Superior temporal gyrus (tissue), 1 donor: ENCODE data around the gene PRSS36.
"Not testable (repeated sequence)": the region's sequence is repeated elsewhere in the genome, so short reads cannot be mapped to it uniquely, and the experiment has no call there.

Experiments used
- DNase-seq: peaks from one replicate; pipeline ENCODE4 v3.0.0-alpha.2; 2016; ENCODE audit errors: extremely low spot score

Gene PRSS36

DNA sequence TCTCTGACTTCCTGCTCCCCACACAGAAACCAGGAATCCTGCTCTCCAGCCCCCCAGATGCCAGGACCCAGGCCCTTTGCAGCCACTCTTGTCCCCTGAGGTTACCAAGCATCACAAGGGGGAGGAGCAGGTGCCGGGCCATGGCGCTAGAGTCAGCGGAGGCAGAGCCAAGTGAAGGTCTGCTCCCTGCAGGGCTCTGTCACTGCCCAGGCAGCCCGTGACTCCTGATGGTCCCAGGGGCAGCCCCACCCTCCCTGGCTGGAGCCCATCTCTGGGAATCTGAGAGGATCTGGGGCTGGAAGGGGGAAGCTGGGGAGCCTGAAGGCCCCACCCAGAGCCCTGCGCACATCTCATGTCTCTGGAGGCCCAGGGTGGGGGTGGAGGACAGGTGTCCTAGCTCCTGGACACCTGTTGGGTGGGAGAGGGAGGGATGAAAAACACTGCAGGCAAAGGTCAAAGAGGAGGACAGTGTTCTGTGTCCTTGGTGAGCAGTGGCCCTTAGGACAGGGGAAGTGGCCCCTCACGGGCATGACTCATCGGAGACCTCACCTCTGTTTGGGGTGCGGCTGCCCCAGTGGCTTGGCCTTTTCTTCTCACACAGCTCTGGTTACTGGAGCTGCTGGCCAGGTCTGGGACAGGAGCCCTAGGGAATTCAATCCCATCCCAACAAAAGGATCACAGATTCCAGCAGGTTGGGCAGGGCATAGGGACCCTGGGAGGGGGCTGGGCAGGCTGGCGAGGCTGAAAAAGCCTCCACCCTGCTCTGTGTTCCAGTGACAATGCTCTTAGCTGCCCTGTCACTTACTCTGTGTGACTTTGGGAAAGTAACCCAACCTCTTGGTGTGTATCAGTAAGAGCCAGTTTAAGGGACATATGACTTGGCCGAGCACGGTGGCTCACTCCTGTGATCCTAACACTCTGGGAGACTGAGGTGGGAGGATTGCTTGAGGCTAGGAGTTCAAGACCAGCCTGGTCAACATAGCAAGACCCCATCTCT is at the start of gene PRSS36:
Gene PRSS36 (minus strand): TSS at position 173 of the 997 bp plus-strand sequence. CDS start 31 bp downstream, at position 142.
- no peak for DNase-seq

- DNase-seq, result no peak
Observed at GRCh38 chr16:31199430-31200041, 49.7 kb upstream of the PRSS36 start.

DNA sequence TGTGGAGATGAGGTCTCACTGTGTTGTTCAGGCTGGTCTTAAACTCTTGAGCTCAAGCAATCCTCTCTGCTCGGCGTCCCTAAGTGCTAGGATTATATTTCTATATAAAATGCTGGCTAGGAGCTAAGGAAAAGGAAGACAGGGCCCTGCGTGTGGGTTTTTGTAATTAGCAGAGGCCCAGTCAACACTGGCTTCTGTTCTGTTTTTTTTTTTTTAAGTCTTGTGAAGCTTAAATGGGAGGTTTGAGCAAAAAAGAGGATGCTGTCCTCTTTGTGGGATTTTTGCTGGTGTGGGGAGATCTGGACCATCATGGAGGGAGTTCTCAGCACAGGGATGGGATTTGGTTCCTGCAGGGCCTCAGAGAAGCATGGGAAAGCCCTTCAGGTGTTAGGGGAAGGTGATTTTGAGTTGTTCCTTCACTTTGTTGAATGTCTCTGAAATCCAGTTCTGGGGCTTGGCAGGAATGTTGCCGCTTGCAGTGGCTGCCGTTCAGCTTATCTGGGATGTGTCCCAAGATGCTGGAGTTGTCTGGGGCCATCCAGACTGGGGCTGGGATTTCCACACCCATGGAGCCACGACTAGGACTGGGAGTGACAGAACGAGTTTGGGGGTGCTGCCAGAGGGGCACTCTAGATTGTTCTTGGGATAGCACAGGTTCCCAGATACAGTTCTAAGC is 48.5 kb upstream of the PRSS36 start:
- no peak for DNase-seq

GRCh38 chr16:31196324-31197088 is 46.6 kb upstream of the PRSS36 start:
- no peak for DNase-seq

GRCh38 chr16:31195861-31196260 is 46.0 kb upstream of the PRSS36 start:
- not testable (repeated sequence) for DNase-seq

GRCh38 chr16:31194898-31195297 is 45.0 kb upstream of the PRSS36 start:
- no peak for DNase-seq

DNA sequence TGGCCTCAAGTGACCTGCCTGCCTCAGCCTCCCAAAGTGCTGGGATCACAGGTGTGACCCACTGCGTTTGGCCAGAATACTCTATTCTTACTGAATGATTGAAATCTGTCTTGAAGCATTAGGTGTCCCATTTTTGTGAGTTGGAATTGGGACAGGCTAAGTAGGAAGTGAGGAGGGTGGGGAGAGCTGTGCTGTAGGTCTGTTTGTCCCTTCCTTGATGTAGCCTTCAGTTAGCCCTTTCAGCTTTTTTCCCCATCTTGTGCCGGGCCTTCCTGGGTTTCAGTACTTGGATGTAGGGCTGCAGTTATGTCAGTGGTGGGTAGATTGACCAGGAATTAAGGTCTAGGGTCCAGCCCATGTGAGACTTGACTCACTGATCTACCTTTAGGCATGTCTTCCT is 44.0 kb upstream of the PRSS36 start:
- DNase-seq, result no peak

GRCh38 chr16:31192856-31193642 is 43.2 kb upstream of the PRSS36 start:
- no peak for DNase-seq

- DNase-seq, result no peak
Observed at GRCh38 chr16:31191697-31192428, 42.0 kb upstream of the PRSS36 start.

DNA sequence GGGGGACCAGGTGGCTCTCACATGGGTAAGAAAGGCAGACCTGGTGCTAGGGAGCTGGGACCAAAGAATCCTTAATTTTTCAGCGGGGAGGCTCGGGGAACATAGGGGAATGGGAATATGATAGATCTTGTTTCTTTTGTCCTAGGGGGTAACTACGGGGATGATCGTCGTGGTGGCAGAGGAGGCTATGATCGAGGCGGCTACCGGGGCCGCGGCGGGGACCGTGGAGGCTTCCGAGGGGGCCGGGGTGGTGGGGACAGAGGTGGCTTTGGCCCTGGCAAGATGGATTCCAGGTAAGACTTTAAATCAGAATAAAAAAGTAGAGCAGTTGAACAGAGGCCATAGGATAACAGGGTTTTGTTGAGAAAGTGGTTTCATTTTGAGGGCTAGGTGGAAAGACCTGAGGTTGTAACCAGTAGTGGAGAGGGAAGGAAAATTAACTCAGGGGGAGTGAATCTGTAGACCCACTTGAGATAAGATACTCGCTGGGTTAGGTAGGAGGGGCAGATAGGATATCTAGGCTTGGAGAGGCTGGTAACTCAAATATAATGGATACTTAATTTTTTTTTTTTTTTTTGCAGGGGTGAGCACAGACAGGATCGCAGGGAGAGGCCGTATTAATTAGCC is 41.1 kb upstream of the PRSS36 start:
- no peak for DNase-seq

GRCh38 chr16:31190061-31190460 is 40.2 kb upstream of the PRSS36 start:
- no peak for DNase-seq

- DNase-seq, result no peak
Observed at GRCh38 chr16:31189412-31189778, 39.5 kb upstream of the PRSS36 start.

DNA sequence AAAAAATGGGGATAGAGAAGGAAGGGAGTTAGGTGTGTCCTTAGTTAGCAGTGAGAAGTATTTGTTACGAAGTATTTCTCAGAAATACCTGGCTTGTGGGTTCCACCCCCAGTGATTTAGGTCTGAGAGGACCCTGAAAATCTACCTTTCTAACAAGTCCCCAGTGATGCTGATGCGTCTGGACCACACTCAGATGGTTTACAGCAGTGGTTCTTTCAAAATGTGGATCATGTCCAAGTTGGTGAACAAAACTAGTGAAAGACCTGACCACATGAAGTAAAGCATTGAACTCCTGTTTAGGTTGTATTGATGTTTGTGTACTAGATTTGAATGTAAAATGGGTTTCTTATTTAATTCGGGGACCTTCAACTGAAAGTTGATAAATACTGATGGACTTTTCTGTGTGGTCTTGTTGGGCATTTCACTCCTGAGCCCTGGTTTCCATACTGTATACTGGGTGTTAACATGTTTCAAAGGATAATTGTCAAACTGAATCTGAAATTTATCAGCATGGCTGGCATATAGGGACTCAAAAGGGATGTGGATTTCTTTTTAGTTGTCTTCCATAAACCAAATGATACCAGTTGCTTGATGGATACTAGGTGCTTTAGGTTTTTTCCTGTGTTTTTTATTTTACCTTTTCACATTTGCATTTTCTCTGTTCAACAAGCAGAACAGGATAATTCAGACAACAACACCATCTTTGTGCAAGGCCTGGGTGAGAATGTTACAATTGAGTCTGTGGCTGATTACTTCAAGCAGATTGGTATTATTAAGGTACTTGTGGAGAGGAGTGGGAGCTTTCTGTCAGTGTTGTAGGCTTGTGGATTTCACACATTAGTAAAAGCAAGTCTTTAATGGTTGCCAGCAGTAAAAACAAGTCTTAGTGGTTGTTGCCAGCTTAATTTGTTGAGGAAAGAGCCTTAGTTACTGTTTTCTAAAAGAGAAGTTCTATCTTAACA is 38.9 kb upstream of the PRSS36 start:
- no peak for DNase-seq

GRCh38 chr16:31187808-31188189 is 37.9 kb upstream of the PRSS36 start:
- DNase-seq, result no peak

DNA sequence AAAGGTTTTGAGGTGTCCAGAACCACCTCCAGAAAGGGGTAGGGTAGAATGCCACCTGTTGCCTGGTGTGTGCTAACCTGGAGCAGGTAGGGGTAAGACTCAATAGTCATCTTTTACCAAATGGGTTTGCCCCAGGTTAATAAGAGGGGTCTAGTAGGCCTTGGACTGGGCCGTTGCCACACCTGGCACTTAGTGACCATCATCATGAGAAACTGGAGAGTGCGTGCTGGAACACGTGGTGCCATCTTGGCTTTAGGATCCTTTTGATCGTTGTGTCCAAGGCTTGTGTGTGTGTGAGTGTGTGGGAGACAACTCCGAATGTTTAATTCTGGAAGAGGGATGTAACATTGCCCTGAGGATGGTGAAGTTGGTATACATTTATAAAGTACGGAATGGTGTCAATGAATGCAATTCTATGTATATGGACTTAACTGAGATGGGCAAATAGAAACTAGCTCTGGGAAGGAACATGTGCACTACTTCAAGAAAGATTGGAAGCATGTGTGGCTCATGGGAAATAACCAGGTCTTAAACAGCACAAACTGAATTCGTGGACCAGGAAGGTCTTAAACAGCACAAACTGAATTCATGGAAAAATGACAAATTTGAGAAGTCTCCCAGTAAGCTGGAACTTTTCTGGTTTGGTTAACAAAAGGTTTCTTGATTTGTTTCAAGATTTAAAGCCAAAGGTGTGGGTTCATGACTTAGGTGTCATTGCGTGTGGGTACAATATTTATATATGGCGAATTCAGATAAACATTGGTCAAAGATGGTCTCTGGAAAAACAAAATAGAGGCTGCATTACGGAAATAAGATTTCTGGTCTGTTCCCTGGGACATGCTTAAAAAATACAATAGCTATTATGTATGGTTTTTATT is 37.3 kb upstream of the PRSS36 start:
- no peak for DNase-seq

DNA sequence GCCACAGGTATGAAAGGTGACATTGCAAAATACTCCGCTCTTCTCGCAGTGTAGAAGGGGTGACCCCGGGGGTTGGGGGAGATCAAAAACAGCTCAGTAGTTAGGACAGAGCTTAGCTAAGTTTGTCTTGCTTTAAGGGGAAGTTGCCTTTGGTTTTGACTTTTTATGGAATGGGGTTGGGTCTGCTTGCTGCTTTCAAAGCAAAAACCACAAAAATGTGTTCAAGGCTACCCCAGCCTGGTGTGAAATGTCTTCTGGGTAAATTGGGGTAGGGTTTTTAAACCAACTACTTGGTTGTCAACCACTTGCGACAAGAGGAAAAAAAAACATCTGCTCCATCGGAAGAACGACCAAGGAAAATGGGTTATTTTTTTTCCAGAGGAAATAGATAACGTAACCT is 36.3 kb upstream of the PRSS36 start:
- DNase-seq, result no peak

- DNase-seq, result no peak
Observed at GRCh38 chr16:31185339-31185738, 35.5 kb upstream of the PRSS36 start.

GRCh38 chr16:31184888-31185287 is 35.0 kb upstream of the PRSS36 start:
- no peak for DNase-seq
